ENCODE measurements around the gene STAT3. TPM values are rescaled to one million over a fixed set of nuclear protein-coding genes. Genes with fewer than 3 reads are reported as not detected.
"Not testable (repeated sequence)": the region's sequence is repeated elsewhere in the genome, so short reads cannot be mapped to it uniquely, and the experiment has no call there.

STAT3 gene
- total and polyA plus RNA-seq, 12 donors, result 33.9 to 398 (median 109) TPM

- Histone ChIP-seq H3K36me3 (peaks cover 0 to 100% (median 54%) of the 10 kb centered on the region in 9 donors), H3K9me3 (no peaks in the 10 kb centered on the region), H3K27ac (peak overlapping the region in 2 of 10 donors; percentile 24 to 31), H3K4me1 (peaks cover 0 to 40% (median 24%) of the 10 kb centered on the region in 9 donors), H3K27me3 (no peaks in the 10 kb centered on the region), H3K4me3 (no peak overlapping the region)
- TF ChIP-seq CTCF (IDR thresholded peaks at IDR 0.05), result no peak
- DNase-seq, result no peak
- WGBS, 2 donors, result 91 to 97% methylated on average over 5 of the region's 5 CpGs
- intact Hi-C loops (cut with DNase I), result loop anchor here (2.0 to 5.0 kb wide), 11 partner anchors 64 to 204 kb away; partner anchors contain the start of gene STAT3 (in 2 of the 10)
- ATAC-seq, result no peak
Measured at GRCh38 chr17:42323268-42323773, 64.9 kb downstream of the STAT3 start.

- TF ChIP-seq CTCF (IDR thresholded peaks at IDR 0.05), result peak; percentile 99 to 100 (median 99)
- intact Hi-C loops (cut with DNase I), result loop anchor here (1.0 to 5.0 kb wide), 13 partner anchors 65 to 205 kb away; partner anchors contain the start of gene STAT3 (in 2 of the 10)
- WGBS, 2 donors, result 39 to 41% methylated on average over 10 of the region's 10 CpGs
- no peaks in the 10 kb centered on the region for H3K27me3 ChIP-seq
- DNase-seq (peak; percentile 88 to 94), ATAC-seq (peak; percentile 71 to 88 (median 82))
- peaks cover 0 to 46% (median 21%) of the 10 kb centered on the region in 9 donors for H3K4me1 ChIP-seq
- H3K4me3 ChIP-seq, result no peak overlapping the region
- no peaks in the 10 kb centered on the region for H3K9me3 ChIP-seq
- peak overlapping the region in 4 of 10 donors; percentile 24 to 51 (median 35) for H3K27ac ChIP-seq
- peaks cover 0 to 100% (median 51%) of the 10 kb centered on the region in 9 donors for H3K36me3 ChIP-seq
Measured at GRCh38 chr17:42322382-42323267, 65.6 kb downstream of the STAT3 start.

GRCh38 chr17:42321555-42321954 lies 66.7 kb downstream of the STAT3 start:
- Histone ChIP-seq H3K27ac (peak overlapping the region in 4 of 10 donors; percentile 11 to 64 (median 20)), H3K4me1 (peaks cover 0 to 55% (median 27%) of the 10 kb centered on the region in 9 donors), H3K4me3 (no peak overlapping the region), H3K9me3 (no peaks in the 10 kb centered on the region), H3K36me3 (peaks cover 0 to 100% (median 50%) of the 10 kb centered on the region in 9 donors), H3K27me3 (no peaks in the 10 kb centered on the region)
- ATAC-seq (no peak), DNase-seq (no peak)
- WGBS, 2 donors, result 85 to 90% methylated on average over 4 of the region's 4 CpGs
- intact Hi-C loops (cut with DNase I), result loop anchor here in 7 of 10 donors (5.0 kb wide), 6 partner anchors 66 to 206 kb away; partner anchors contain the start of gene STAT3 (in 2 of the 7)
- no peak for TF ChIP-seq CTCF (IDR thresholded peaks at IDR 0.05)

GRCh38 chr17:42317967-42318366 lies 70.3 kb downstream of the STAT3 start:
- ATAC-seq, H3K9me3 ChIP-seq, H3K4me3 ChIP-seq, H3K27me3 ChIP-seq, DNase-seq: not testable (repeated sequence)
- H3K4me1 ChIP-seq, result peaks cover 0 to 77% (median 31%) of the 10 kb centered on the region in 9 donors
- peaks cover 0 to 100% (median 57%) of the 10 kb centered on the region in 9 donors for H3K36me3 ChIP-seq
- intact Hi-C loops (cut with DNase I), result loop anchor here in 2 of 10 donors (5.0 to 10.0 kb wide), 2 partner anchors 197 to 199 kb away; no protein-coding TSS in a partner anchor
- peak overlapping the region in 4 of 10 donors; percentile 29 to 82 (median 67) for H3K27ac ChIP-seq
- WGBS, 2 donors, result 95% methylated on average over 6 of the region's 6 CpGs
